T-cell (primary cell): ENCODE data around the gene PMEPA1. TPM values are rescaled to one million over a fixed set of nuclear protein-coding genes. Genes with fewer than 3 reads are reported as not detected.

Source experiments
- ATAC-seq, 4 experiments: fragments of 200-7000 bp in 3 of 4; fragments of 150-1000 bp in 1 of 4; cut with Tn5 transposase; replicated peaks in 1 of 4; 1 replicate in 3 of 4; 2 replicates in 1 of 4; pipeline ENCODE4 v1.10.0; 2021; ENCODE audit warnings: moderate library complexity in 3 of 4, mild to moderate bottlenecking in 2 of 4, moderate number of reproducible peaks in 1 of 4
- CTCF ChIA-PET, 2 donors: fragments of 300-600 bp; sonication (Branson Sonifier 250); formaldehyde crosslinking; loops; one replicate each; lab custom pipeline; 2022; ENCODE audit warnings: antibody characterized with exemption in 2 of 2; lab: Charles Lee
- POLR2A ChIA-PET, 2 donors: fragments of 300-600 bp; sonication (Branson Sonifier 250); formaldehyde crosslinking; loops; one replicate each; lab custom pipeline; 2022; ENCODE audit warnings: antibody characterized with exemption in 2 of 2; lab: Charles Lee
- DNase-seq, 35 experiments: peaks; one replicate each; pipeline versions ENCODE4 v3.0.0 to v3.0.0-alpha.2; 2013 to 2023
- H3K27ac ChIP-seq: one replicate; pipeline ENCODE4 v1.5.1; 2013; ENCODE audit warnings: low read length
- H3K27me3 ChIP-seq, 2 experiments: replicated peaks in 1 of 2; 1 replicate in 1 of 2; 2 replicates in 1 of 2; pipeline versions ENCODE4 v1.6.1 to v1.7.0; 2013; ENCODE audit warnings: low read length in 1 of 2, mixed read lengths in 1 of 2; ENCODE audit not compliant: control insufficient read depth in 2 of 2, insufficient read depth in 2 of 2; ENCODE audit errors: extremely low read depth in 1 of 2
- H3K36me3 ChIP-seq, 2 donors: 1 replicate in 1 of 2; 2 replicates in 1 of 2; pipeline versions ENCODE4 v1.6.1 to v1.7.0; 2013; ENCODE audit warnings: low read length in 1 of 2; ENCODE audit not compliant: control insufficient read depth in 2 of 2, insufficient read depth in 1 of 2; ENCODE audit errors: extremely low read depth in 1 of 2
- H3K4me1 ChIP-seq, 2 experiments: 1 replicate in 1 of 2; 2 replicates in 1 of 2; pipeline versions ENCODE4 v1.6.1 to v1.7.0; 2013; ENCODE audit warnings: low read length in 2 of 2, mixed read lengths in 1 of 2; ENCODE audit not compliant: insufficient read depth in 2 of 2, control insufficient read depth in 1 of 2; ENCODE audit errors: extremely low read depth in 1 of 2
- H3K4me3 ChIP-seq, 2 donors: 1 replicate in 1 of 2; 2 replicates in 1 of 2; pipeline versions ENCODE4 v1.5.1 to v1.7.0; 2013; ENCODE audit warnings: mild to moderate bottlenecking in 2 of 2, low read length in 1 of 2, moderate library complexity in 1 of 2; ENCODE audit not compliant: control insufficient read depth in 1 of 2; ENCODE audit errors: extremely low read depth in 1 of 2
- H3K9me3 ChIP-seq: 2 replicates; pipeline ENCODE4 v1.7.0; 2013
- H3K27ac Mint-ChIP-seq, 2 donors: one replicate each; pipeline ENCODE4 v1.8.0; 2020 to 2021; ENCODE audit warnings: mild to moderate bottlenecking in 2 of 2, mixed read lengths in 2 of 2
- H3K27me3 Mint-ChIP-seq, 2 donors: one replicate each; pipeline ENCODE4 v1.8.0; 2021 to 2022; ENCODE audit warnings: mixed read lengths in 2 of 2
- H3K36me3 Mint-ChIP-seq: one replicate; pipeline ENCODE4 v1.8.0; 2021; ENCODE audit warnings: mixed read lengths
- H3K4me1 Mint-ChIP-seq, 3 donors: one replicate each; pipeline ENCODE4 v1.8.0; 2020 to 2022; ENCODE audit warnings: mixed read lengths in 3 of 3, mild to moderate bottlenecking in 1 of 3
- H3K4me3 Mint-ChIP-seq, 3 donors: one replicate each; pipeline ENCODE4 v1.8.0; 2020 to 2022; ENCODE audit warnings: mild to moderate bottlenecking in 3 of 3, mixed read lengths in 3 of 3, moderate library complexity in 3 of 3
- H3K9me3 Mint-ChIP-seq, 3 donors: one replicate each; pipeline ENCODE4 v1.8.0; 2020 to 2022; ENCODE audit warnings: mixed read lengths in 3 of 3
- WGBS: methylation state at CpG from one replicate; pipeline ENCODE4 v1.1.5; 2013; ENCODE audit warnings: missing lambda C conversion rate; ENCODE audit not compliant: insufficient coverage; 5-methylcytosine and 5-hydroxymethylcytosine counted together
- total RNA-seq, 35 experiments: library from RNA in 6 of 35; stranded (reverse) in 6 of 35; fragments of 120-200 nt in 1 of 35; gene quantifications; one replicate each; pipeline versions ENCODE4 v1.2.1 to v1.2.4 and lab custom pipeline; 2013 to 2026

PMEPA1 gene
- total RNA-seq, 5 donors from 2014 or later (not counting 1 experiment from before 2014, with no cell fraction given) = 6.0 to 30.4 (median 21.7) TPM

DNA sequence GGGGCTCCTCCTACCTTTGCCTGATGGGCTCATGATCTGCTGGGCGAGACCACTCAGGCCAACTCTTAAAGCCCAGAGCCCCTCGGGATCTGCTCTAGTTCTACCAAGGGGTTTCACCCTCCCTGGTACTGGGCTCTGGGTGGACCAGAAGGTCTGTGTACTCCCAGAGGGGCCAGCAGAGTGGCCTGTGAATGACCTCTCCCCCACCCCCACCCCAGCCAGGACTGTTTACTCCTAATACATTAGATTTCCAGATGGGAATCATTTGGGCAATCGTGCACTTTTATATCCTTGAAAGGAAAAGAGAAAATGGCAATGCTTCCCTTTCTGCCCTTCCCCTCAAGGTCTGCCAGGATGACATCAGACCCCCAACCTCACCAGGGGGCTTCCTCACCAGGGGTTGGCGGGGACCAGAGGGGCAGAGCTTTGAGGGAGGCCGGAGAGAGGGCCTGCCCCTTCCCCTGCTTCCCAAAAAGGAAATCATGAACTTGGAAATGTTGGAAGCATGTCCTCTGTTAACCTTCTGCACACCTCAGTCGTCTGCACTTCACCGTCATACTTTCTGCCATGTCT, 37.1 kb upstream of the PMEPA1 start:
- H3K27ac ChIP-seq = no peak overlapping the region

DNA sequence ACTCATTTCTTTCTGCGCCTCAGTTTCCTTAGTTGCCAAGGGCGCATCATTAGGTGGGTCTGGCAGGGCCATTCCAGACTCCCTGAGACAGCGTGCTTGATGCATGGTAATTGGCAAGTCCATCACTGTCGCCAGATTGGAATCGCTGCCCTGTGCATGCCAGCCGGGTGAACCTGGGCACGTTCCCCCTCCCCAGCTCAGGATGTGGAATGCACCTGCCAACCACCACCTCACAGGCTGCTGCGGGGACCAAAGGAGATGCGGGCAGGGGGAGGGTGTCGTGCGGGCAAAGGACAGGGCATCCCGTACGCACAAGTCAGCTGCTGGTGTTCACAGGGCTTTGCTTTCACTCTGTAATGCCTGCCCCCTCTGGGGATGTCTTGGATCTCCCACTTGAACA, 36.4 kb upstream of the PMEPA1 start:
- 91% methylated on average over 11 of the region's 13 CpGs for WGBS
- H3K27ac ChIP-seq = no peak overlapping the region
- peaks cover 0 to 12% of the 10 kb centered on the region in 2 experiments for H3K4me1 ChIP-seq
- no peak for ATAC-seq
- H3K27me3 ChIP-seq = peaks cover 0 to 43% of the 10 kb centered on the region in 2 experiments
- ChIA-PET CTCF (no interaction called here), POLR2A (no interaction called here)
- Mint-ChIP-seq H3K36me3 (no peaks in the 10 kb centered on the region), H3K4me3 (no peak overlapping the region), H3K27ac (no peak overlapping the region), H3K27me3 (peaks cover 23 to 35% of the 10 kb centered on the region in 2 donors), H3K9me3 (no peaks in the 10 kb centered on the region), H3K4me1 (peaks cover 10 to 15% (median 11%) of the 10 kb centered on the region in 3 donors)
- H3K36me3 ChIP-seq = no peaks in the 10 kb centered on the region
- no peak for DNase-seq
- no peak overlapping the region for H3K4me3 ChIP-seq
- H3K9me3 ChIP-seq = no peaks in the 10 kb centered on the region

More for the DNA sequence above, 37.1 kb upstream of the PMEPA1 start:
- Mint-ChIP-seq H3K4me1 (peaks cover 10 to 15% (median 11%) of the 10 kb centered on the region in 3 donors), H3K27ac (no peak overlapping the region), H3K36me3 (no peaks in the 10 kb centered on the region), H3K4me3 (no peak overlapping the region), H3K27me3 (peaks cover 17 to 36% of the 10 kb centered on the region in 2 donors), H3K9me3 (no peaks in the 10 kb centered on the region)
- H3K4me3 ChIP-seq = no peak overlapping the region
- no peaks in the 10 kb centered on the region for H3K36me3 ChIP-seq
- H3K9me3 ChIP-seq = no peaks in the 10 kb centered on the region
- peaks cover 0 to 12% of the 10 kb centered on the region in 2 experiments for H3K4me1 ChIP-seq
- H3K27me3 ChIP-seq = peaks cover 0 to 42% of the 10 kb centered on the region in 2 experiments
- no peak for ATAC-seq
- WGBS = 69% methylated on average over 2 of the region's 7 CpGs
- ChIA-PET POLR2A (no interaction called here), CTCF (no interaction called here)
- DNase-seq = no peak

DNA sequence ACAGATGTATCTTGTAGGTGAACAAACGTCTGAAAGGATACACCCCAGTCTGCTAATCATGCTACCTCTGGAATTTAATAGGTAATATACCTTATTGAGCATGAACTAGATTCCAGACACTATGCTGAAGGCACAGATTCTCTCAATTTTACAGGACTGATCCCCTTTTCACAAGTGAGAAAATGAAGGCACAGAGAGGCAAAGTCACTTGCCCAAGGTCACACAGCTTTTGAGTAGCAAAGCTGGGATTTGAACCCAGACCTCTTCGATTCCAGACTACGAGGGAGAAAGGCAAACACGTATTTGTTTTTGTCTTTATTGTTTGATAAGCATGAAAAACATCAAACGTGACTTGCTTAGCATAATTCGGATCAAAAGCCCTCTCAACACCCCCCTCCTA, 34.4 kb upstream of the PMEPA1 start:
- H3K4me1 ChIP-seq = peaks cover 0 to 9% of the 10 kb centered on the region in 2 experiments
- no CpG with 5 or more reads among the region's 6 CpGs for WGBS
- POLR2A ChIA-PET = no interaction called here
- no peaks in the 10 kb centered on the region for H3K36me3 ChIP-seq
- no peak overlapping the region for H3K4me3 Mint-ChIP-seq
- H3K4me1 Mint-ChIP-seq = peaks cover 7 to 11% (median 10%) of the 10 kb centered on the region in 3 donors
- CTCF ChIA-PET = no interaction called here
- no peak for ATAC-seq
- no peak overlapping the region for H3K27ac ChIP-seq
- no peaks in the 10 kb centered on the region for H3K9me3 Mint-ChIP-seq
- H3K4me3 ChIP-seq = no peak overlapping the region
- peaks cover 0 to 40% of the 10 kb centered on the region in 2 experiments for H3K27me3 ChIP-seq
- no peak overlapping the region for H3K27ac Mint-ChIP-seq
- H3K9me3 ChIP-seq = no peaks in the 10 kb centered on the region
- no peaks in the 10 kb centered on the region for H3K36me3 Mint-ChIP-seq
- no peak for DNase-seq
- H3K27me3 Mint-ChIP-seq = peaks cover 16 to 28% of the 10 kb centered on the region in 2 donors

DNA sequence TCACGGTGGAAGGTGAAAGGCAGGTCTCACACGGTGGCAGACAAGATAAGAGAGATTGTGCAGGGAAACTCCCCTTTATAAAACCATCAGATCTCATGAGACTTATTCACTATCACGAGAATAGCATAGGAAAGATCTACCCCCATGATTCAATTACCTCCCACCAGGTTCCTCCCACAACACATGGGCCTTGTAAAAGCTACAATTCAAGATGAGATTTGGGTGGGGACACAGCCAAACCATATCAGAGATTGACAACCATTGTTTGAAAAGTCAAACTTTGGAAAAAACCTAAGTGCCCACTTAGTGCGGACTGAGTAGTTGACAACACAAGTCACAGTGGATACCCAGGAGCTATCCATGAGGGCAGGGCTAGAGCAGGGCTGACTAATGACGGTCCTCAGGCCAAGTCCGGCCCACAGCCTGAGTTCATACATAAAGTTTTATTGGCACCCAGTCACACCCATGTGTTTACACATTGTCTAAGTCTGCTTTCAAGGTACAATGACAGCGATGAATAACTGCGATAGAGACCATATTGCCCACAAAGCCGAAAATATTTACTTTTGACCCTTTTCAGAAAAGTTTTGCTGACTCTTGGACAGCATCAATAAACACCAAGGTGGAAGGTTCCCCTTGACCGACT, 33.8 kb upstream of the PMEPA1 start:
- Mint-ChIP-seq H3K27ac (no peak overlapping the region), H3K36me3 (no peaks in the 10 kb centered on the region), H3K4me3 (no peak overlapping the region), H3K4me1 (peaks cover 2 to 5% (median 4%) of the 10 kb centered on the region in 3 donors), H3K27me3 (peaks cover 16 to 23% of the 10 kb centered on the region in 2 donors), H3K9me3 (no peaks in the 10 kb centered on the region)
- no peak overlapping the region for H3K4me3 ChIP-seq
- no peak for ATAC-seq
- H3K4me1 ChIP-seq = peaks cover 0 to 3% of the 10 kb centered on the region in 2 experiments
- POLR2A ChIA-PET = no interaction called here
- no peak overlapping the region for H3K27ac ChIP-seq
- CTCF ChIA-PET = no interaction called here
- 85% methylated on average over 6 of the region's 10 CpGs for WGBS
- peaks cover 0 to 34% of the 10 kb centered on the region in 2 experiments for H3K27me3 ChIP-seq
- H3K9me3 ChIP-seq = no peaks in the 10 kb centered on the region
- no peak for DNase-seq
- no peaks in the 10 kb centered on the region for H3K36me3 ChIP-seq

DNA sequence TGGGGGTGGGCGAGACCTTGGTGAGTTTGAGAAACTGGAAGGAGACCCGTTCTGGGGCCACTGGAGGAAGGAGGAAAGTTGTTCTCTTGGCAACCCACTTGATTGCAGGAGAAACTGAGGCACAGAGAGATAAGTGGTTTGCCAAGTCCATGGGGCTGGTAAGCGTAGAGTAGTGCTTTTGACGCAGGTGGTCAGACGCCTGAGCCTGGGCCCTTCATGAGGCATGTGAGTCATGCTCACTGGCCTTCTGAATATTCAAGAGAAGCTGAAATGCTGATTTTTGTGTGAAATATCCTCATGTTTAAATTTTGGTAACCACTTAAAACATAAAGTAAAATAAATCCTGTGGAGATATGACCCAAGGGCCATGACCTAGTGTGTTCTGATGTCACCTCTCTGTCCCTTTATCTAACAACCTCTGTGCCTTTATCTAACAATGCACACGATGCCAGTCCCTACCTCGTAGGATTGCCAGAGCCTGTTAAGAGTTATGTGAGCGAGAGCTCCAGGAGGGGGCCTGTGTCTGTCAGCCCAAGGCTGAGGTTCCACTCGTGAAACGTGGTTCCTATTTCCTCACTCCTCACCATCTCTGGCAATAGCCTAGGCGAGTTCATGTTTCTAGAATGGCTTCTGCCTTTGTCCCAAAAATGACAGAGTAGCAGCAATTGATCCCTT, 32.8 kb upstream of the PMEPA1 start:
- POLR2A ChIA-PET = interaction anchor here in 1 of 2 donors (0.5 kb wide), 1 partner anchor 19 kb away, joined by 5 read pairs; no protein-coding TSS in a partner anchor
- no peaks in the 10 kb centered on the region for H3K9me3 ChIP-seq
- H3K36me3 ChIP-seq = no peaks in the 10 kb centered on the region
- Mint-ChIP-seq H3K4me3 (no peak overlapping the region), H3K27ac (no peak overlapping the region), H3K36me3 (no peaks in the 10 kb centered on the region), H3K27me3 (peaks cover 13 to 21% of the 10 kb centered on the region in 2 donors), H3K9me3 (no peaks in the 10 kb centered on the region), H3K4me1 (no peaks in the 10 kb centered on the region)
- H3K4me3 ChIP-seq = no peak overlapping the region
- H3K4me1 ChIP-seq = no peaks in the 10 kb centered on the region
- no peak overlapping the region for H3K27ac ChIP-seq
- peaks cover 0 to 27% of the 10 kb centered on the region in 2 experiments for H3K27me3 ChIP-seq
- CTCF ChIA-PET = no interaction called here
- ATAC-seq (no peak), DNase-seq (no peak)
- WGBS = 55% methylated on average over 8 of the region's 11 CpGs

DNA sequence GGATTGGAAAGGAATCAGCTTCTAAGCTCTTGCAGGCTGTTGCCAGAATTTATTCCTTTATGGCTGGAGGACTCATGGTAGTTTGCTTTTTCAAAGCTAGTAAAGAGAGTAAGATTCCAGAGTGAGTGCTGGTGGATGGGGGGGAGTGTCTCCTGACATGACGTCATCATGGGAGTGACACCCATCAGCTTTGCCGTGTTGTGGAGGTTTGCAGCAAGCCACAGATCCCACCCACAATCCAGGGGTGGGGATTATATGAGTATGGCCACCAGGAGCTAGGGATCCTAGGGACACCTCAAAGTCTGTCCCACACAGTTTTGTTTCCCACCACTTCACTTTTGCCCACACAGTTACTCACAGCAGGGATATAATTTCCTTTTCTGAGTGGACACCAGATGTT, 28.7 kb upstream of the PMEPA1 start:
- no peaks in the 10 kb centered on the region for H3K4me1 Mint-ChIP-seq
- H3K4me3 ChIP-seq = no peak overlapping the region
- H3K27ac ChIP-seq = no peak overlapping the region
- no CpG with 5 or more reads among the region's 2 CpGs for WGBS
- CTCF ChIA-PET = no interaction called here
- ATAC-seq (no peak), DNase-seq (no peak)
- H3K27me3 ChIP-seq = peaks cover 0 to 49% of the 10 kb centered on the region in 2 experiments
- H3K27me3 Mint-ChIP-seq = peaks cover 23 to 31% of the 10 kb centered on the region in 2 donors
- H3K4me1 ChIP-seq = no peaks in the 10 kb centered on the region
- no peak overlapping the region for H3K4me3 Mint-ChIP-seq
- no peaks in the 10 kb centered on the region for H3K9me3 ChIP-seq
- H3K36me3 ChIP-seq = no peaks in the 10 kb centered on the region
- H3K36me3 Mint-ChIP-seq = no peaks in the 10 kb centered on the region
- H3K9me3 Mint-ChIP-seq = no peaks in the 10 kb centered on the region
- no peak overlapping the region for H3K27ac Mint-ChIP-seq
- POLR2A ChIA-PET = no interaction called here
